OCI-LY1 (cell line): ENCODE results near the gene TOMM40.

ENCODE experiments used
- H2AFZ ChIP-seq: fragments of 200-600 bp; sonication (generic), shearing (Covaris generic); 2 replicates; pipeline ENCODE4 v1.6.0; 2014; ENCODE audit warnings: antibody characterized with exemption, mild to moderate bottlenecking, low read length
- H3F3A ChIP-seq: fragments of 200-600 bp; sonication (generic), shearing (Covaris generic); 2 replicates; pipeline ENCODE4 v1.6.0; 2014; ENCODE audit warnings: mild to moderate bottlenecking, antibody characterized with exemption, low read length, moderate library complexity; ENCODE audit not compliant: insufficient read depth
- H3K27ac ChIP-seq: fragments of 200-600 bp; sonication (generic); 2 replicates; pipeline ENCODE4 v1.5.1; 2014; ENCODE audit warnings: low read length, mixed run types, mild to moderate bottlenecking, low read depth; ENCODE audit not compliant: poor library complexity, severe bottlenecking
- H3K27me3 ChIP-seq: fragments of 200-600 bp; sonication (generic); 2 replicates; pipeline ENCODE4 v1.6.0; 2014; ENCODE audit warnings: antibody characterized with exemption, mild to moderate bottlenecking, low read length, moderate library complexity; ENCODE audit not compliant: insufficient read depth
- H3K36me3 ChIP-seq: fragments of 200-600 bp; sonication (generic); 2 replicates; pipeline ENCODE4 v1.6.1; 2014; ENCODE audit warnings: mild to moderate bottlenecking, antibody characterized with exemption, low read length, moderate library complexity, mixed read lengths; ENCODE audit not compliant: insufficient read depth
- H3K4me1 ChIP-seq: fragments of 200-600 bp; sonication (generic); 2 replicates; pipeline ENCODE4 v1.5.1; 2014; ENCODE audit warnings: mild to moderate bottlenecking, low read length, moderate library complexity; ENCODE audit not compliant: insufficient read depth, severe bottlenecking
- H3K4me2 ChIP-seq: fragments of 200-600 bp; sonication (generic), shearing (Covaris generic); 2 replicates; pipeline ENCODE4 v1.6.1; 2014; ENCODE audit warnings: low read length
- H3K4me3 ChIP-seq: fragments of 200-600 bp; sonication (generic); 2 replicates; pipeline ENCODE4 v1.5.1; 2014; ENCODE audit warnings: low read length, low read depth, mild to moderate bottlenecking, mixed read lengths; ENCODE audit not compliant: poor library complexity, severe bottlenecking
- H3K79me2 ChIP-seq: fragments of 200-600 bp; shearing (Covaris generic); 2 replicates; pipeline ENCODE4 v1.6.1; 2016; ENCODE audit warnings: mixed run types, low read length, mixed read lengths; ENCODE audit not compliant: insufficient read depth
- H3K9ac ChIP-seq: fragments of 200-600 bp; sonication (generic), shearing (Covaris generic); 2 replicates; pipeline ENCODE4 v1.6.1; 2014; ENCODE audit warnings: mild to moderate bottlenecking, low read length, mixed read lengths
- H3K9me2 ChIP-seq: fragments of 200-600 bp; sonication (generic), shearing (Covaris generic); 2 replicates; pipeline ENCODE4 v1.6.1; 2014; ENCODE audit warnings: low read depth, mild to moderate bottlenecking, low read length, mixed read lengths
- H3K9me3 ChIP-seq: fragments of 200-600 bp; shearing (Covaris generic); 2 replicates; pipeline ENCODE4 v1.6.1; 2014; ENCODE audit warnings: low read length, mixed read lengths
- H4K20me1 ChIP-seq: fragments of 200-600 bp; sonication (generic), shearing (Covaris generic); 2 replicates; pipeline ENCODE4 v1.6.0; 2016; ENCODE audit warnings: mild to moderate bottlenecking, low read length; ENCODE audit not compliant: insufficient read depth
- CTCF ChIP-seq: fragments of 200-600 bp; sonication (generic), shearing (Covaris generic); IDR thresholded peaks from 2 replicates; pipeline ENCODE4 v1.5.1; 2017; ENCODE audit warnings: mild to moderate bottlenecking, antibody characterized with exemption, low read length, moderate library complexity, mixed read lengths
- EZH2 ChIP-seq: fragments of 200-600 bp; sonication (generic), shearing (Covaris generic); IDR thresholded peaks from 2 replicates; pipeline ENCODE4 v1.8.0; 2017; ENCODE audit warnings: borderline replicate concordance, mixed run types, mild to moderate bottlenecking, antibody characterized with exemption, low read length, moderate library complexity, mixed read lengths

The TOMM40 gene

GRCh38 chr19:44890366-44891015 lies 563 bp upstream of the TOMM40 start:
- H4K20me1 ChIP-seq: no peaks in the 10 kb centered on the region
- no peaks in the 10 kb centered on the region for H3K9me2 ChIP-seq
- H3K4me2 ChIP-seq: peak overlapping the region; percentile 75
- peaks cover 12% of the 10 kb centered on the region for H3K79me2 ChIP-seq
- peak overlapping the region; percentile 59 for H3K4me3 ChIP-seq
- H3K27me3 ChIP-seq: peaks cover 6% of the 10 kb centered on the region
- H2AFZ ChIP-seq: 0 out of 2 replicates have a peak overlapping the region, but pooled peaks have one; percentile 48
- H3K27ac ChIP-seq: peak overlapping the region; percentile 85
- H3K9ac ChIP-seq: peak overlapping the region; percentile 54
- TF ChIP-seq EZH2 (no peak), CTCF (no peak)
- no peaks in the 10 kb centered on the region for H3F3A ChIP-seq
- H3K9me3 ChIP-seq: no peaks in the 10 kb centered on the region
- H3K36me3 ChIP-seq: peaks cover 33% of the 10 kb centered on the region
- H3K4me1 ChIP-seq: peaks cover 16% of the 10 kb centered on the region

DNA sequence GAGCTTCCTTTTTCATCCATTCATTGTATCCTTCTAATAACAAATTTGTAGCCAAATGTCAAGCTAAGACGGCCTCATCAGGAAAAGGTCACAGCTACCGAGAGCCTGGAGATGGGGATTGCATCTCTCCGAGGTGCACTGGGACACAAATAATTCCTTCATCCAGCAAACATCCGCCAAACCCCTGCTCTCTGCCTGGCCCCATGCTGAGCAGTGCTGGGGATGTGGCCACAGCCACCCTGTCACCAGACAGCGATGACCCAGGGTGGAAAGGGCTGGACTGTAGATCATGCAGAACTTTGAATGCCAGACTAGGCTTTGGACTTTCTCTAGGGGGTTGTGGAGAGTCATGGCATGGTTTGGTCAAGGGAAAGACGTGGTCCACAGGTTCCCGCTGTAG lies 1.9 kb downstream of the TOMM40 start:
- no peak overlapping the region for H3K4me3 ChIP-seq
- peaks cover 55% of the 10 kb centered on the region for H3K36me3 ChIP-seq
- H3K9ac ChIP-seq: no peak overlapping the region; the same call in 1 of the 2 replicates
- peaks cover 12% of the 10 kb centered on the region for H3K79me2 ChIP-seq
- H3K9me3 ChIP-seq: no peaks in the 10 kb centered on the region
- no peak overlapping the region for H3K27ac ChIP-seq
- no peaks in the 10 kb centered on the region for H3K27me3 ChIP-seq
- no peaks in the 10 kb centered on the region for H3K9me2 ChIP-seq
- H2AFZ ChIP-seq: no peak overlapping the region
- TF ChIP-seq CTCF (no peak), EZH2 (no peak)
- H4K20me1 ChIP-seq: no peaks in the 10 kb centered on the region
- H3K4me2 ChIP-seq: peak overlapping the region; percentile 99; the same call in 1 of the 2 replicates
- peaks cover 16% of the 10 kb centered on the region for H3K4me1 ChIP-seq
- H3F3A ChIP-seq: no peaks in the 10 kb centered on the region

DNA sequence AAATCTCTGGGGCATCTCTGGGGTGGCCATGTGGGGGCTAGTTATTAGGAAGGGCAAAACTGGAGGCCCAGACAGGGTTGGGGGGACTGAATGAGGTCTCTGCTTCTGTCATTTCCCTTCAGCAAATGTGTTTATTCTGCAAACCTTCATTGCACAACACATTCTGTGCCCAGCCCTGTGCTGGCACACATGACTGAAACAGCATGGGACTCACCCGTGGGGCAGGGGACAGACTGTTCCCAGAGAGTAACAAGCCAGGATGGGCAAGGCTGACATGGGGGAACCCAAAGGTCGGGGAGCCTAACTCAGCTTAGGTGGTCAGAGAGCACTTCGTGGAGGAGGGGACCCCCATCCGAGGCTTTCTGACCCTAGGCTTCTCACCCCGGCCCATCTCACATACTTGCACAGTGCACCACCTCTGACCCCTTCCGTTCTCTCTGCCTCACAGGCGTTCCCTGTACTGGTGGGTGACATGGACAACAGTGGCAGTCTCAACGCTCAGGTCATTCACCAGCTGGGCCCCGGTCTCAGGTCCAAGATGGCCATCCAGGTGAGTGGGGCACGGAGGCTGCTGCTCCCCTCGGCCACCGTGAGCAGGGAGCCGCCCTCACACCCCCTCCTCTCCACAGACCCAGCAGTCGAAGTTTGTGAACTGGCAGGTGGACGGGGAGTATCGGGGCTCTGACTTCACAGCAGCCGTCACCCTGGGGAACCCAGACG lies 2.4 kb downstream of the TOMM40 start:
- H3K36me3 ChIP-seq: peaks cover 58% of the 10 kb centered on the region
- H3K27me3 ChIP-seq: no peaks in the 10 kb centered on the region
- H3K9me2 ChIP-seq: no peaks in the 10 kb centered on the region
- no peaks in the 10 kb centered on the region for H3F3A ChIP-seq
- no peaks in the 10 kb centered on the region for H3K9me3 ChIP-seq
- H2AFZ ChIP-seq: no peak overlapping the region
- no peaks in the 10 kb centered on the region for H4K20me1 ChIP-seq
- peaks cover 12% of the 10 kb centered on the region for H3K79me2 ChIP-seq
- TF ChIP-seq EZH2 (no peak), CTCF (no peak)
- no peak overlapping the region for H3K27ac ChIP-seq
- no peak overlapping the region for H3K9ac ChIP-seq
- H3K4me2 ChIP-seq: no peak overlapping the region
- H3K4me3 ChIP-seq: no peak overlapping the region
- H3K4me1 ChIP-seq: peaks cover 16% of the 10 kb centered on the region
